Parathyroid adenoma (tissue), 2 donors: ENCODE measurements around the gene FYN.
A peak's percentile ranks its signal among the peaks of the same experiment; 100 is the strongest.

Experiments used
- H2AFZ ChIP-seq: fragments of 300-600 bp; sonication (generic); one replicate; pipeline ENCODE4 v1.7.0; 2017; ENCODE audit warnings: antibody characterized with exemption, mild to moderate bottlenecking
- H3K27ac ChIP-seq: fragments of 300-600 bp; sonication (generic); one replicate; pipeline ENCODE4 v1.7.0; 2017
- H3K27me3 ChIP-seq: fragments of 300-600 bp; sonication (generic); one replicate; pipeline ENCODE4 v1.7.0; 2017; ENCODE audit warnings: low read length; ENCODE audit not compliant: control insufficient read depth, insufficient read depth
- H3K36me3 ChIP-seq: fragments of 300-600 bp; sonication (generic); one replicate; pipeline ENCODE4 v1.7.0; 2017; ENCODE audit warnings: low read length; ENCODE audit not compliant: control insufficient read depth, insufficient read depth
- H3K4me1 ChIP-seq: fragments of 300-600 bp; sonication (generic); one replicate; pipeline ENCODE4 v1.7.0; 2017; ENCODE audit warnings: control low read depth
- H3K4me2 ChIP-seq: fragments of 300-600 bp; sonication (generic); one replicate; pipeline ENCODE4 v1.7.0; 2017; ENCODE audit warnings: low read length
- H3K4me3 ChIP-seq: fragments of 300-600 bp; sonication (generic); one replicate; pipeline ENCODE4 v1.7.0; 2017; ENCODE audit warnings: low read depth, low read length
- H3K79me2 ChIP-seq: fragments of 300-600 bp; sonication (generic); one replicate; pipeline ENCODE4 v1.7.0; 2017; ENCODE audit warnings: control low read depth
- H3K9ac ChIP-seq: fragments of 300-600 bp; sonication (generic); one replicate; pipeline ENCODE4 v1.7.0; 2017; ENCODE audit warnings: mild to moderate bottlenecking
- H3K9me3 ChIP-seq: fragments of 300-600 bp; sonication (generic); one replicate; pipeline ENCODE4 v1.7.0; 2017; ENCODE audit warnings: low read length; ENCODE audit not compliant: control insufficient read depth
- CTCF ChIP-seq: fragments of 300-600 bp; sonication (generic); IDR thresholded peaks from one replicate; pipeline ENCODE4 v1.7.0; 2017; ENCODE audit warnings: antibody characterized with exemption, mild to moderate bottlenecking
- donor health status: primary hyperparathyroidism.

FYN gene

DNA sequence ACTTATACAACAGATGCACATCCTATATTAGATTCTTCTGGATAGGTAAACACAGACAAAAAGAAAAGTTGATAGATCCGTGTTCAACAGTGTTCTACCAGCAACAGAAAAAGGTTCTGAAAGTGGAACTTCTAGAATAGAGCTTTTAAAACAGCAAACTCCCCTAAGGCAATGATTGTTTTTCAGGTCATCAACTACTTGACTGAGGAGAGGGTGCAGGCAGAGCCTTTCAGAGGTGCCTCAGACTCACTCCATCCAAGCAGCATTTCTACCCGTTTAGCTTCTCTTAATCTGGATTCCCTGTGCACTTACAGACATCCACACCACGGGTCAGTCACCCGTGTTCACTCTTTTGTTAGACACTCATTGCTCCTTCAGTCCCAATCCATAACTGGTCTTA, 28.9 kb downstream of the FYN start:
- Histone ChIP-seq H3K27me3 (no peaks in the 10 kb centered on the region), H3K36me3 (no peaks in the 10 kb centered on the region), H3K9me3 (no peaks in the 10 kb centered on the region), H2AFZ (no peak overlapping the region), H3K9ac (no peak overlapping the region), H3K79me2 (no peaks in the 10 kb centered on the region), H3K4me2 (no peak overlapping the region), H3K4me3 (no peak overlapping the region), H3K27ac (no peak overlapping the region), H3K4me1 (no peaks in the 10 kb centered on the region)
- TF ChIP-seq CTCF = no peak

GRCh38 chr6:111843347-111844147, 29.7 kb downstream of the FYN start:
- Histone ChIP-seq H3K4me2 (no peak overlapping the region), H3K9ac (no peak overlapping the region), H3K79me2 (no peaks in the 10 kb centered on the region), H3K27ac (no peak overlapping the region), H3K27me3 (no peaks in the 10 kb centered on the region), H3K4me3 (no peak overlapping the region), H2AFZ (no peak overlapping the region), H3K4me1 (no peaks in the 10 kb centered on the region), H3K36me3 (no peaks in the 10 kb centered on the region), H3K9me3 (no peaks in the 10 kb centered on the region)
- TF ChIP-seq CTCF = no peak

GRCh38 chr6:111842891-111843290, 30.4 kb downstream of the FYN start:
- Histone ChIP-seq H3K27ac (no peak overlapping the region), H2AFZ (no peak overlapping the region), H3K9me3 (no peaks in the 10 kb centered on the region), H3K4me3 (no peak overlapping the region), H3K36me3 (no peaks in the 10 kb centered on the region), H3K9ac (no peak overlapping the region), H3K79me2 (no peaks in the 10 kb centered on the region), H3K4me1 (peaks cover 3% of the 10 kb centered on the region), H3K4me2 (no peak overlapping the region), H3K27me3 (no peaks in the 10 kb centered on the region)
- no peak for TF ChIP-seq CTCF

GRCh38 chr6:111842271-111842822, 30.9 kb downstream of the FYN start:
- Histone ChIP-seq H3K9ac (no peak overlapping the region), H3K9me3 (no peaks in the 10 kb centered on the region), H3K79me2 (no peaks in the 10 kb centered on the region), H2AFZ (no peak overlapping the region), H3K27ac (peak overlapping the region; percentile 30), H3K4me2 (no peak overlapping the region), H3K4me1 (peaks cover 3% of the 10 kb centered on the region), H3K4me3 (no peak overlapping the region), H3K36me3 (no peaks in the 10 kb centered on the region), H3K27me3 (no peaks in the 10 kb centered on the region)
- no peak for TF ChIP-seq CTCF

- H3K4me3 ChIP-seq = no peak overlapping the region
Observed at GRCh38 chr6:111841822-111842221, 31.4 kb downstream of the FYN start.

More at GRCh38 chr6:111841822-111842221, 31.4 kb downstream of the FYN start:
- TF ChIP-seq CTCF = no peak
- Histone ChIP-seq H3K4me1 (peaks cover 3% of the 10 kb centered on the region), H3K9ac (no peak overlapping the region), H3K27ac (peak overlapping the region; percentile 30), H2AFZ (no peak overlapping the region), H3K9me3 (no peaks in the 10 kb centered on the region), H3K4me2 (no peak overlapping the region), H3K27me3 (no peaks in the 10 kb centered on the region), H3K79me2 (no peaks in the 10 kb centered on the region), H3K36me3 (no peaks in the 10 kb centered on the region)
